Measurements from ENCODE around the gene DNAH3.
A peak's percentile ranks its signal among the peaks of the same experiment; 100 is the strongest.
"Not testable (repeated sequence)": the region's sequence is repeated elsewhere in the genome, so short reads cannot be mapped to it uniquely, and the experiment has no call there.

The DNAH3 gene

GRCh38 chr16:21101631-21102420 lies 48.8 kb downstream of the DNAH3 start:
- H3K4me3 ChIP-seq (ENCODE audit: insufficient read depth, low read depth, low read length, poor library complexity, severe bottlenecking) = no peak overlapping the region
- no peaks in the 10 kb centered on the region for H3K36me3 ChIP-seq (ENCODE audit: control insufficient read depth, insufficient read depth, low read length)
- H3K27me3 ChIP-seq (replicated peaks; ENCODE audit: control insufficient read depth, insufficient read depth, low read length, poor library complexity, severe bottlenecking) = no peaks in the 10 kb centered on the region
- peak in 1 of 3 donors; percentile 5 for DNase-seq
- no peaks in the 10 kb centered on the region for H3K4me1 ChIP-seq (ENCODE audit: control insufficient read depth, insufficient read depth, low read length, poor library complexity, severe bottlenecking)
- H3K27ac ChIP-seq (ENCODE audit: insufficient read depth, low read length, poor library complexity, severe bottlenecking) = no peak overlapping the region
- H3K9me3 ChIP-seq (ENCODE audit: control insufficient read depth, low read length) = no peaks in the 10 kb centered on the region

- Histone ChIP-seq H3K9me3 (ENCODE audit: control insufficient read depth, low read length) (no peaks in the 10 kb centered on the region), H3K36me3 (ENCODE audit: control insufficient read depth, insufficient read depth, low read length) (no peaks in the 10 kb centered on the region), H3K27ac (ENCODE audit: insufficient read depth, low read length, poor library complexity, severe bottlenecking) (no peak overlapping the region), H3K4me3 (ENCODE audit: insufficient read depth, low read depth, low read length, poor library complexity, severe bottlenecking) (no peak overlapping the region), H3K4me1 (ENCODE audit: control insufficient read depth, insufficient read depth, low read length, poor library complexity, severe bottlenecking) (no peaks in the 10 kb centered on the region), H3K27me3 (replicated peaks; ENCODE audit: control insufficient read depth, insufficient read depth, low read length, poor library complexity, severe bottlenecking) (no peaks in the 10 kb centered on the region)
- DNase-seq = no peak
Measured at GRCh38 chr16:21100447-21100846, 50.2 kb downstream of the DNAH3 start.

- Histone ChIP-seq H3K9me3 (ENCODE audit: control insufficient read depth, low read length) (no peaks in the 10 kb centered on the region), H3K27ac (ENCODE audit: insufficient read depth, low read length, poor library complexity, severe bottlenecking) (no peak overlapping the region), H3K36me3 (ENCODE audit: control insufficient read depth, insufficient read depth, low read length) (no peaks in the 10 kb centered on the region), H3K27me3 (replicated peaks; ENCODE audit: control insufficient read depth, insufficient read depth, low read length, poor library complexity, severe bottlenecking) (no peaks in the 10 kb centered on the region), H3K4me3 (ENCODE audit: insufficient read depth, low read depth, low read length, poor library complexity, severe bottlenecking) (no peak overlapping the region), H3K4me1 (ENCODE audit: control insufficient read depth, insufficient read depth, low read length, poor library complexity, severe bottlenecking) (no peaks in the 10 kb centered on the region)
- no peak for DNase-seq
Measured at GRCh38 chr16:21097151-21097550, 53.5 kb downstream of the DNAH3 start.

- not testable (repeated sequence) for H3K36me3 ChIP-seq (ENCODE audit: control insufficient read depth, insufficient read depth, low read length); H3K27me3 ChIP-seq (replicated peaks; ENCODE audit: control insufficient read depth, insufficient read depth, low read length, poor library complexity, severe bottlenecking); H3K9me3 ChIP-seq (ENCODE audit: control insufficient read depth, low read length); H3K27ac ChIP-seq (ENCODE audit: insufficient read depth, low read length, poor library complexity, severe bottlenecking); H3K4me1 ChIP-seq (ENCODE audit: control insufficient read depth, insufficient read depth, low read length, poor library complexity, severe bottlenecking); H3K4me3 ChIP-seq (ENCODE audit: insufficient read depth, low read depth, low read length, poor library complexity, severe bottlenecking); DNase-seq
Measured at GRCh38 chr16:21094719-21095118, 55.9 kb downstream of the DNAH3 start.

- H3K27ac ChIP-seq (ENCODE audit: insufficient read depth, low read length, poor library complexity, severe bottlenecking) = no peak overlapping the region
- no peak overlapping the region for H3K4me3 ChIP-seq (ENCODE audit: insufficient read depth, low read depth, low read length, poor library complexity, severe bottlenecking)
- DNase-seq = no peak
Measured at GRCh38 chr16:21092951-21093350, 57.7 kb downstream of the DNAH3 start.

GRCh38 chr16:21088646-21089538 lies 61.8 kb downstream of the DNAH3 start:
- Histone ChIP-seq H3K27me3 (replicated peaks; ENCODE audit: control insufficient read depth, insufficient read depth, low read length, poor library complexity, severe bottlenecking) (no peaks in the 10 kb centered on the region), H3K36me3 (ENCODE audit: control insufficient read depth, insufficient read depth, low read length) (no peaks in the 10 kb centered on the region), H3K9me3 (ENCODE audit: control insufficient read depth, low read length) (no peaks in the 10 kb centered on the region), H3K4me1 (ENCODE audit: control insufficient read depth, insufficient read depth, low read length, poor library complexity, severe bottlenecking) (no peaks in the 10 kb centered on the region), H3K4me3 (ENCODE audit: insufficient read depth, low read depth, low read length, poor library complexity, severe bottlenecking) (no peak overlapping the region), H3K27ac (ENCODE audit: insufficient read depth, low read length, poor library complexity, severe bottlenecking) (no peak overlapping the region)
- no peak for DNase-seq

More at GRCh38 chr16:21092951-21093350, 57.7 kb downstream of the DNAH3 start:
- Histone ChIP-seq H3K36me3 (ENCODE audit: control insufficient read depth, insufficient read depth, low read length) (no peaks in the 10 kb centered on the region), H3K9me3 (ENCODE audit: control insufficient read depth, low read length) (no peaks in the 10 kb centered on the region), H3K27me3 (replicated peaks; ENCODE audit: control insufficient read depth, insufficient read depth, low read length, poor library complexity, severe bottlenecking) (no peaks in the 10 kb centered on the region), H3K4me1 (ENCODE audit: control insufficient read depth, insufficient read depth, low read length, poor library complexity, severe bottlenecking) (no peaks in the 10 kb centered on the region)

GRCh38 chr16:21088143-21088542 lies 62.5 kb downstream of the DNAH3 start:
- DNase-seq = no peak

GRCh38 chr16:21084631-21085225 lies 65.9 kb downstream of the DNAH3 start:
- Histone ChIP-seq H3K27me3 (replicated peaks; ENCODE audit: control insufficient read depth, insufficient read depth, low read length, poor library complexity, severe bottlenecking) (no peaks in the 10 kb centered on the region), H3K4me3 (ENCODE audit: insufficient read depth, low read depth, low read length, poor library complexity, severe bottlenecking) (no peak overlapping the region), H3K27ac (ENCODE audit: insufficient read depth, low read length, poor library complexity, severe bottlenecking) (no peak overlapping the region), H3K4me1 (ENCODE audit: control insufficient read depth, insufficient read depth, low read length, poor library complexity, severe bottlenecking) (no peaks in the 10 kb centered on the region), H3K9me3 (ENCODE audit: control insufficient read depth, low read length) (no peaks in the 10 kb centered on the region), H3K36me3 (ENCODE audit: control insufficient read depth, insufficient read depth, low read length) (no peaks in the 10 kb centered on the region)
- no peak for DNase-seq

More at GRCh38 chr16:21088143-21088542, 62.5 kb downstream of the DNAH3 start:
- H3K27ac ChIP-seq (ENCODE audit: insufficient read depth, low read length, poor library complexity, severe bottlenecking) = no peak overlapping the region
- no peaks in the 10 kb centered on the region for H3K27me3 ChIP-seq (replicated peaks; ENCODE audit: control insufficient read depth, insufficient read depth, low read length, poor library complexity, severe bottlenecking)
- no peak overlapping the region for H3K4me3 ChIP-seq (ENCODE audit: insufficient read depth, low read depth, low read length, poor library complexity, severe bottlenecking)
- no peaks in the 10 kb centered on the region for H3K9me3 ChIP-seq (ENCODE audit: control insufficient read depth, low read length)
- H3K36me3 ChIP-seq (ENCODE audit: control insufficient read depth, insufficient read depth, low read length) = no peaks in the 10 kb centered on the region
- no peaks in the 10 kb centered on the region for H3K4me1 ChIP-seq (ENCODE audit: control insufficient read depth, insufficient read depth, low read length, poor library complexity, severe bottlenecking)

- Histone ChIP-seq H3K4me1 (ENCODE audit: control insufficient read depth, insufficient read depth, low read length, poor library complexity, severe bottlenecking) (no peaks in the 10 kb centered on the region), H3K27ac (ENCODE audit: insufficient read depth, low read length, poor library complexity, severe bottlenecking) (no peak overlapping the region)
Measured at GRCh38 chr16:21083729-21084268, 66.8 kb downstream of the DNAH3 start.

More at GRCh38 chr16:21083729-21084268, 66.8 kb downstream of the DNAH3 start:
- peak in 2 of 3 donors; percentile 9 to 23 for DNase-seq
- Histone ChIP-seq H3K4me3 (ENCODE audit: insufficient read depth, low read depth, low read length, poor library complexity, severe bottlenecking) (no peak overlapping the region), H3K36me3 (ENCODE audit: control insufficient read depth, insufficient read depth, low read length) (no peaks in the 10 kb centered on the region), H3K9me3 (ENCODE audit: control insufficient read depth, low read length) (no peaks in the 10 kb centered on the region), H3K27me3 (replicated peaks; ENCODE audit: control insufficient read depth, insufficient read depth, low read length, poor library complexity, severe bottlenecking) (no peaks in the 10 kb centered on the region)

Data from effector memory CD4-positive, alpha-beta T cell (primary cell).